ENCODE data around the gene CCDC127.

Gene CCDC127

DNA sequence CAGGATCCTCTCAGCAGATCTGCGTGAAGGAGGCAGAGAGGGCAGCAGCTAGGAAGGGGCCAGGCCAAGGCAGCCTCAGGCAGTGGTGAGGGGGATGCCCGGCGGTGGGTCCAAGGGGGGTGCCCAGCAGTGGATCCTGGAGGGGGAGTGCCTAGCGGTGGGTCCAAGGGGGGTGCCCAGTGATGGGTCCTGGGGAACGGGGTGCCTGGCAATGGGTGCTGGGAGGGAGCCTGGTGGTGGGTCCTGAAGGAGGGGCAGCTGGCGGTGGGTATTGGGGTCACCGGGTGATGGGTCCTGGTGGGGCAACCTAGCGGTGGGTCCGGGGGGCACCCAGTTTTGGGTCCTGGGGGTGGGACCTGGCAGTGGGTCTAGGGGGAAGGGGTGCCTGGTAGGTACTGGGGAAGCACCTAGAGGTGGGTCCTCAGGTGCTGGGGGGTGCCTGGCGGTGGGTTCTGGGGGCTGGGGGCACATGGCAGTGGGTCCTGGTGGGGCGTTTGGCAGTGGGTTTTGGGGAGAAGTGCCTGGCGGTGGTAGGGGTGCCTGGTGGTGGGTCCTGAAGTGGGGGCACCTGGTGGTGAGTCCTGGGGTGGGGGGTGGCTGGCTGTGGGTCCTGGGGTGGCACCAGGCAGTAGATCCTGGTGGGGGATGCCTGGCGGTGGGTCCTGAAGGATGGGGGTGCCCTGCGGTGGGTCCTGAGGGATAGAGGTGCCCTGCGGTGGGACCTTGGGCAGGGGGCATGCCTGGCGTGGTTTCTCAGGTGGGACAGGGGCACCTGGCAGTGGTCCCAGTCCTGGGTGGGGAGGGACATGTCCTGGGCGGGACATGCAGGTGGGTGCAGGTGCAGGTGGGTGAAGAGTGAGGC, 24.8 kb downstream of the CCDC127 start:
- Mint-ChIP-seq H3K4me3 (no peak overlapping the region), H3K36me3 (ENCODE audit: low read depth) (no peaks in the 10 kb centered on the region), H3K9me3 (no peaks in the 10 kb centered on the region), H3K27ac (no peak overlapping the region), H3K4me1 (ENCODE audit: low read depth) (peaks cover 7% of the 10 kb centered on the region), H3K27me3 (peaks cover 42% of the 10 kb centered on the region)
- intact Hi-C loops (cut with micrococcal nuclease), result no loop called here

DNA sequence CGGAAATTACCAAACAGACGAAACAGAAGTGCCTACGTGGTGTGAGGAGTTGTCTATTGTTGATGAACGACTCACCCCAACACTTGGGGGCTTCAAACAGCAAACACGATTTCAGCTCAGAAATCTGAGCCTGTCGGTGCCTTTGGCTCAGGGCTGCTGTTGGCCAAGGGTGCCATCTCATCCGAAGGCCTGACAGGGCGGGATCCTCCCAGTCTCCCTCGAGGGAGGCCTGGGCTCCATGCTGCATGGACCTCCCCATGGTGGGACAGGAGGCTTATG, 25.3 kb downstream of the CCDC127 start:
- Mint-ChIP-seq H3K27me3 (peaks cover 44% of the 10 kb centered on the region), H3K4me3 (no peak overlapping the region), H3K36me3 (ENCODE audit: low read depth) (no peaks in the 10 kb centered on the region), H3K9me3 (no peaks in the 10 kb centered on the region), H3K4me1 (ENCODE audit: low read depth) (peaks cover 7% of the 10 kb centered on the region), H3K27ac (no peak overlapping the region)
- intact Hi-C loops (cut with micrococcal nuclease), result no loop called here

DNA sequence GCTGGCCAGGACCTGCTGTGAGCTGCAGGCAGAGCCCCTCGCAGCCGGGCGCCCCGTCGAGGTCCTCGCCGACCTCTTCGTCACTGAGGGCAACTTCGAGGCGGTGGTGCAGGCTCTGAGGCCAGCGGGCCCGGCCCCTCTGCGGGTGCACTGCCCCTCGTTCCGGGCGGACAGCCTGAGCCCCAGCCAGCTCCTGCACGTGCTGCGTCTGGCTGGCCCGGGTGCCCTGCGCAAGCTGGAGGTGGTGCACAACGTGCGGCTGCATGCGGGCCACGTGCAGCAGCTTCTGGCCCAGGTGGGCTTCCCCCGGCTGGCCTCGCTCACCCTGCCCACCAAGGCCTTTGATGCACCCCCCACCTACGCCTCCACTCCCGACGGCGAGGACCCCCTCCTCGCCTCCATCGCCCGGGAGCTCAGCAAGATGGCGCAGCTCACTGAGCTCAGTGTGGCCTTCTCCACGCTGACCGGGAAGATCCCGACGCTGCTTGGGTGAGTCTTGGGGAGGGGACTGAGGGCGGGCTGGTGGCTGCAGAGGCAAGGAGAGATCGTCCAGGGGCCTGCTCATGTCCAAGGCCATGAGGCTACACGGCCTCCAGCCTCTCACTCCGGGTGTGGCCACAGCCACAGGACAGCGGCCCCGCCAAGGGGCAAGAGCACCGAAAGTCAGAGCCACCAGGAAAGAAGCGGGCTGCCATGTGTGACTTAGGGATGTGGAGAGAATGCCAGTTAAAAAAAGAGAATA, 25.8 kb downstream of the CCDC127 start:
- peaks cover 45% of the 10 kb centered on the region for H3K27me3 Mint-ChIP-seq
- peaks cover 7% of the 10 kb centered on the region for H3K4me1 Mint-ChIP-seq (ENCODE audit: low read depth)
- no peak overlapping the region for H3K4me3 Mint-ChIP-seq
- no peaks in the 10 kb centered on the region for H3K36me3 Mint-ChIP-seq (ENCODE audit: low read depth)
- no peaks in the 10 kb centered on the region for H3K9me3 Mint-ChIP-seq
- no peak overlapping the region for H3K27ac Mint-ChIP-seq
- intact Hi-C loops (cut with micrococcal nuclease), result no loop called here

DNA sequence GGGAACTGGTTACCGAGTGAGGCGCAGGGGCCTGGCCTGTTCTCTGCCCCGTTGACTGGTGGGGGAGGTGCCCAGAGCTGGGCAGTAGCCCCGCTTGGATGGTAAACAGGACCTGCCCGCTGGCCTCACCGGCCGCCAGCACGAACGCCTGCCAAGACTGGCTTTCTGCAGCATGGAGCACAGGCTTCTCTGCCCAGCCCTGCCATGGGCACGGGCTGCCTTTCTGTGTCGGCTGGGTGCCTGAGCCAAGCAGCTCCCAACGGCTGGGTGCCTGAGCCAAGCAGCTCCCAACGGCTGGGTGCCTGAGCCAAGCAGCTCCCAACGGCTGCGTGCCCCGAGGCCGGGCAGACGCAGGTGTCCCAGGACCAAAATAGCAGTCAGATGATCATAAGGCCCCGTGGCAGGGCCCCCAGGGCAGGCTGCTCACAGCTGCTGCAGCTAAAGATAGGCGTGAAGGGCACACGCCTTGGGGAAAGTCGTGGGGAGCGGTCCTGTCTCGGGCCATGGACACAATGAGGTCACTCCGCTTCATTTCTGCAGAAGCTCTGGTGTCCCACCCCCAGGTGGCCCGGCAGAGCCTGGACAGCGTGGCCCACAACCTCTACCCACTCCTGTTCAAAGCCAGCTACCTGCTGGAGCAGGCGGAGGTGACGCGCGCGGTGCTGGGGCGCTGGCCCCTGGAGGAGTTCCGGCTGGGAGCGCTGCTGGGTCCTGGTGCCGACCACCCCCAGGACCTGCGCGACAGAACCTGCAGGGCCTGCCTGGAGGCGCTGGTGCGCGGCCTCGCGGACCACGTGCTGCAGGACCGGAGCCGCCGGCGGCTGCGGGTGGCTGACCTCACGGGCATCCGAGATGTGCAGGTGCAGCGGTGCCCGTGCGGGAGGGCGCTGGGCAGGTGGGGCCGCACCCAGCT, 26.7 kb downstream of the CCDC127 start, which contains the start of gene LRRC14B:
Gene LRRC14B (plus strand): TSS at position 460 of the 913 bp plus-strand sequence. CDS start 44 bp downstream, at position 504.
- intact Hi-C loops (cut with micrococcal nuclease), result no loop called here
- no peak within 1 kb of the TSS for H3K27ac Mint-ChIP-seq
- no peak within 1 kb of the TSS for H3K4me3 Mint-ChIP-seq
- no peaks in the 10 kb centered on the region for H3K36me3 Mint-ChIP-seq (ENCODE audit: low read depth)
- H3K9me3 Mint-ChIP-seq, result no peaks in the 10 kb centered on the region
- H3K27me3 Mint-ChIP-seq, result peaks cover 45% of the 10 kb centered on the region
- H3K4me1 Mint-ChIP-seq (ENCODE audit: low read depth), result peaks cover 7% of the 10 kb centered on the region

DNA sequence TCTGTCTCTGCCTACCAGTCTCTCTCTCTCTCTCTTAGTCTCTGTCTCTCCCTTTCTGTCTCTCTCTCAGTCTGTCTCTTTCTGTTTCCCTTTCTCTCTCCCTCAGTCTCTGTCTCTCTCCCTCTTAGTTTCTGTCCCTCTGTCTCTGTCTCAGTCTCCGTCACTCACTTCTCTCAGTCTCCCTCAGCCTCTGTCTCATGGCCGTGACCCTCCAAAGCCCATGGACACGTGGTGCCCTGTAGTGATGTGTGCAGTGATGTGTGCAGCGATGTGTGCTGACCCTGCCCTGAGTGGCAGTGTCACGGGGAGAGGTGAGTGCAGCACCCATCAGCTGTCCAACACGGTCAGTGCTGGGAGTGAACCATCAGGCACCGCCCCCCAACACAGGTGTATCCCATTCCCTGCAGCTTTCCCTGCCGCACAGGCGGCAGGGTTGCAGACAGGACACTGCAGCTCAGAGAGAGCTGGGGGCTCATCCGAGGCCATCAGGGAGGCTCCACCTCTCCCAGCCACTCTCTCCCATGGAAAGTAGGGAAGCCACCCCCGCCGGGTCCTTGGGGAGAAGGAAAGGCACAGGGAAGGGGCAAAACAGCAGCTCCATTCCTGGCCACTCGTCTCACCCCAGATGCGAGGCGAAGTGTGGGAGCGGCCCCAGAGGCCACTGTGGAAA, 27.5 kb downstream of the CCDC127 start:
- no peak overlapping the region for H3K4me3 Mint-ChIP-seq
- peaks cover 44% of the 10 kb centered on the region for H3K27me3 Mint-ChIP-seq
- H3K9me3 Mint-ChIP-seq, result no peaks in the 10 kb centered on the region
- intact Hi-C loops (cut with micrococcal nuclease), result no loop called here
- no peaks in the 10 kb centered on the region for H3K36me3 Mint-ChIP-seq (ENCODE audit: low read depth)
- no peak overlapping the region for H3K27ac Mint-ChIP-seq
- H3K4me1 Mint-ChIP-seq (ENCODE audit: low read depth), result peaks cover 7% of the 10 kb centered on the region

DNA sequence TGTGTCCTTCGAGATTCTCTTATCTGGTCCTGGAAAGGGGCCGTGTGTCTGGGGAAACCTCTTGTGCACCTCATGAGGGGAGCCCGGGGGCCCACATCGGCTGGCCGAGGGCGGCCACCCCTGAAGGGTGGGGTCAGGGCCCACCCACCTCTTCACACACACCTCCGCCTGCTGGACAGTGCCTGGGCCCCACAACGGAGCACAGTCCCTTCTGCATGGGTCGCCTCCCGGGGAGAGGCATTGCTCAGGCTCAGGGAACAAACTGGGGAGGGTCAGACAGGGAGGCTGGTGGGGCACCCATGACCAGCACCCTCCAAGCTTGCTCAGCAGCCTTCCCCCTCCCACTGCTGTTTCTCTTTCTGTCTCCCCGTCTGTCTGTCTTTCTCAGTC, 28.0 kb downstream of the CCDC127 start:
- H3K4me1 Mint-ChIP-seq (ENCODE audit: low read depth), result peaks cover 7% of the 10 kb centered on the region
- peaks cover 44% of the 10 kb centered on the region for H3K27me3 Mint-ChIP-seq
- H3K36me3 Mint-ChIP-seq (ENCODE audit: low read depth), result no peaks in the 10 kb centered on the region
- H3K4me3 Mint-ChIP-seq, result no peak overlapping the region
- no peaks in the 10 kb centered on the region for H3K9me3 Mint-ChIP-seq
- no peak overlapping the region for H3K27ac Mint-ChIP-seq
- intact Hi-C loops (cut with micrococcal nuclease), result no loop called here

DNA sequence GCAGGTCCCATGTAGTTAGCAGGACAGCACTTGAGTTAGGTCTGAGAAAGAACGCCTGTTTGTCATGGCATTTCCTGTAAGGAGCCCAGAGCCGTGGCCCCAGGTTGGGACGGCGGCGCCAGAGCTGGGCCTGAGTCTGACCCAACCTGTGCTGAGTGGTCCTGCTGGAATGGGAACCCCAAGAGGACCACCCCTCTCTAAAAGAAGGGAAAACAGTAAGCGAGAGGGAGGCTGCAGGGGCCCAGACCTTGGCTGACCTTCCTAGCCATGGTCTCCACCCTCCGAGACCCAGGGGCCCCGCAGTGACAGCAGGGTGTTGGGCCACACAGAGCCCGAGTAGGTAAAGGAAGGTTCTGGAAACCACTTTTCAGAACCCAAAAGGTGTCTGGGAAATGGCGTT, 28.5 kb downstream of the CCDC127 start:
- Mint-ChIP-seq H3K9me3 (no peaks in the 10 kb centered on the region), H3K27ac (no peak overlapping the region)
- intact Hi-C loops (cut with micrococcal nuclease), result no loop called here

DNA sequence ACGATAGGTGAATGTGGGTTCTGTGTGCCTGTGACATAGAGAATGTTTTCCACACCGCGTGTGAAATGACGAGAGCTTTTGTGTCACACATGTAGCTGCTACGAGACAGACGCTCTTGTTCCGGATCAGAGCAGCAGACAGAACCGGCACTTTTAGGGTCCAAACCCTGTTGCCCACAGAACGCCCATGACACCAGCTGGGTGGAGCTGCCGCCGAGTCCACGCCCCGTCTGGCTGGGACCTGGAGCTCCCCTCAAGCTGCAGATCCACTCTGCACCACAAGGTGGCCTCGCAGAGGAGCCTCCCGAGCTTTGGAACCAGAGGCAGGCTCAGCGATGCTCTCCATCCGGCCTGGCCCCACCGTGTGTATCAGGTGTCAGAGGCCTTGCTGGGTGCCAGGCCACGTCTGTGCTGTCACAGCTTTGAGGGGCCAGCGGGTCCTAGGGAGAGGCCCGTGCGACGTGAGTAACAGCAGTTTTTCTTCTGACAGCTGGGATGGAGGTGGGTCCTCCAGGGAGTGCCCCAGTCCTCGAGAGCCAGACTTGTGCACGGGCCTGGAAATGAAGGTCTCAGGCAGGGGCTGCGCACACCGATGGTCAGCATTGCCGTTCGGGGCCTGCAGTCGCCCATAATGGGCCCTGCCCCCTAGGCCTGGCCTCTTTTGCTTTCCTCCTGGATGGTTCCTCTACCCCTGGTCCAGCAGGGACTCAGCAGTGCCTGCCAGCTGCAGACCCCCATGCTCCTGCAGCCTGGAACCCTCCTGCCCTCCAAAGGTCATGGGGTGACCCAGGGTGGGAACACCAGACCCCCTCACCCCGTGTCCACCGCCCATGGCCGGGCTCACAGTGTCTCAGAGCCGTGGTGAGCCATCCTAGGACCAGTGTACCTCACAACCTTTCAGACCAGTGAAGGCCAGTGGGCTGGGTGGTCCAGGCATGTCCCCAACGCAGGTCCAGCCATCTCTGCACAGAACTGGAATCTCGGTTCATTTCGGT, 29.2 kb downstream of the CCDC127 start:
- H3K27me3 Mint-ChIP-seq, result peaks cover 44% of the 10 kb centered on the region
- H3K27ac Mint-ChIP-seq, result no peak overlapping the region
- H3K4me3 Mint-ChIP-seq, result no peak overlapping the region
- intact Hi-C loops (cut with micrococcal nuclease), result no loop called here
- no peaks in the 10 kb centered on the region for H3K9me3 Mint-ChIP-seq
- H3K36me3 Mint-ChIP-seq (ENCODE audit: low read depth), result no peaks in the 10 kb centered on the region
- peaks cover 7% of the 10 kb centered on the region for H3K4me1 Mint-ChIP-seq (ENCODE audit: low read depth)

More for the DNA sequence above, 28.5 kb downstream of the CCDC127 start:
- Mint-ChIP-seq H3K4me3 (no peak overlapping the region), H3K36me3 (ENCODE audit: low read depth) (no peaks in the 10 kb centered on the region), H3K4me1 (ENCODE audit: low read depth) (peaks cover 7% of the 10 kb centered on the region), H3K27me3 (peaks cover 44% of the 10 kb centered on the region)

DNA sequence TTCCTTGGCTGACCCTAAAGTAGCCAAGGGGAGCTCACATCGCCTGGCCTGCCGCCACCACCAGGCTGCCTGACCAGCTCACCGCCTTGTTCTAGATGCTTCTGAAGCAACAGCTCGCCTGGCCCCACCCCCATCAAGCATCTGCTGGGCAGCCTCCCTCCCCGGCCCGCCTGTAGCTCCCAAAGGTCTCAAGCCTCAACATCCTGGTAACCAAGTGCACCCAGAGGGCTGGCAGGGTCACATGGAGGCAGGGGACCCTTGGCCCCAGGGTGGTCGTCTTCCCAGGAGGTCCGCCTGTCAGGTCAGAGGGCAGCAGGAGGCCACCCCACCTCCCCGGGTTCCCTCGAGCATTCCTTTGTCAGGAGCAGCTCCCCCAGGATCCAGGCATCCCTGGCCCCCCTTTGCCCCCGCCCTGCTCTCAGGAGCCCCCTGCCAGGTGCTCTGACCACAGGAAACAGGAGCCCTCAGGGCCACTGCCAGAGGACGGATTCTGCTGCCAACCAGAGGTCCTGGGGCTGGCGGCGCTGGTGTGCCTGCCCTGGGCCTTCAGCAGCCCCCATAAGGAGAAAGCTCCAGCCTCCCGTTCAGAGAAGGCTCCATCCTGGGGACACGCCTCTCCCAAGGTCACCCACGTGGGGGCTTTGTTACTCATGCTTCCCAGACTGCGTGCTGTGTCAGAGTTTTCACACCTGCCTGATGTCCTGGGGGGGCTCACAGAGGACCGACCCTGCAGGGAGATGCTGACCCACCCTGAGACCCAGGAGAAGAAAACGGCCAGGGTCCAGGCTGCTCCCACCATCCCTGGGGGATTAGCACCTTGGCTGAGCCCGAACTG, 30.1 kb downstream of the CCDC127 start:
- H3K4me3 Mint-ChIP-seq, result no peak overlapping the region
- intact Hi-C loops (cut with micrococcal nuclease), result no loop called here
- H3K4me1 Mint-ChIP-seq (ENCODE audit: low read depth), result peaks cover 7% of the 10 kb centered on the region
- H3K9me3 Mint-ChIP-seq, result no peaks in the 10 kb centered on the region
- H3K27ac Mint-ChIP-seq, result no peak overlapping the region
- H3K27me3 Mint-ChIP-seq, result peaks cover 43% of the 10 kb centered on the region
- H3K36me3 Mint-ChIP-seq (ENCODE audit: low read depth), result no peaks in the 10 kb centered on the region

DNA sequence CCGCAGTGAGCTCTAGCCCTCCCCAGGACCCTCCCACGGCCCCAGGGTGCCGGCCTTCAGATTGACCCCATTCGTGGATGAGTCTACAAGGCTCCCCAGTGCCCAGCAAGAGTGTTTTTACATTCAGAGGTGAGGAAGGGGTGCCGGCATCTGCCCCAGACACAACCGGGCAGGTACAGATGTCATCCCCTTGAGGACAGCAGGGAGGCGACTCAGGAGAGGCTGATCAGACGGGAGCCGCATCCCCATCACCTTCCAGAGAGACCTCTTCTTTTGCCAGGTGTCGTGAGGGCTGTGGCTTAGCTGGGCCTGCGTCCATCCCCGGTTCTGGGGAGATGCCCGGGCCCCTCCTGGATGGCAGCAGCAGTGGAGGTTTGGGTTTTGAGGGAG, 30.9 kb downstream of the CCDC127 start:
- Mint-ChIP-seq H3K36me3 (ENCODE audit: low read depth) (no peaks in the 10 kb centered on the region), H3K4me1 (ENCODE audit: low read depth) (peaks cover 7% of the 10 kb centered on the region), H3K27ac (no peak overlapping the region), H3K27me3 (peaks cover 35% of the 10 kb centered on the region), H3K4me3 (no peak overlapping the region), H3K9me3 (no peaks in the 10 kb centered on the region)
- intact Hi-C loops (cut with micrococcal nuclease), result no loop called here

DNA sequence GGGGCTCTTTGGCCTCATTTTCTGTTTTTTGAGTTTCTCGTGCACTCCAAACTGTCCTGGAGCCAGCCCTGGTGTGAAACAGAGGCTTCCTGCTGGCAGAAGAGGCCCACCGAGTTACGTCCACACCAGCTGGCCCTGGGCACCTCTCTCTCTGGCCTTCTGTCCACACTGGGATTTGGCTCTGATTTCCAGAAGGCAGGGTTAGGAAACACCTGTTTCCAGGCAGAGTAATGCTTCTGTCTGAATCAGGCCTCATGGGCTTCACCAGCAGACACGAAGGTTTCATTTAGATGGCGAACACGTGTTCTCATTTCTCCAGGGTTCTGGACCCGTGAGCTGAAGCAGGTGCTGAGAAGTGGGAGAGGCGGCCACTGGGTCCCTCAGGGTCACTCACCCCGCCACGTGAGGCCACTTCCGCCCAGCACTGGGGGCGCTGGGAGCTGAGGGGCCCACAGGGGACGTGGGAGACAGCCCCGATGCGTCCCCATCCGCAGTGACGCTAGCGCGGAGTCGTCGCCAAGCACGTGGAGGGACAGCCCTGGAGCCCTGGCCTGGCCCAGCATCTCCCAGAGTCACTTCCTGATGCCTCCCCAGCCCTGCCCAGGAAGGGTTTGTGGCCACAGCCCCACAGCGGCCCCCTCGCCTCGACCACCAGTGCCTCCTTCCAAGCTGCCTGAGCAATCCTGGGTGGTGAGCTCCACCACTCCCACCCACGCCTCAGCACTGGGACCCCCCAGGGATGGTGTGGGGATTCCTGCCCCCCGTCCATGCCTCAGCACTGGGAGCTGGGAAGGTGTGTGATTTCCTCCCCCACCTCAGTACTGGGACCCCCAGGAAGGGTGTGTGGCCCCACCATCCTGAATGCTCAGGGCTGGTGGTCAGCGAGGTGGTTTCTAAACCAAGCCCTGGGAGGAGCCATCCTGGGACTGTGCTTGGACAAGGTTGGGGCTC, 31.6 kb downstream of the CCDC127 start:
- Mint-ChIP-seq H3K27me3 (peaks cover 30% of the 10 kb centered on the region), H3K4me3 (no peak overlapping the region), H3K27ac (no peak overlapping the region), H3K9me3 (no peaks in the 10 kb centered on the region), H3K36me3 (ENCODE audit: low read depth) (no peaks in the 10 kb centered on the region), H3K4me1 (ENCODE audit: low read depth) (peaks cover 7% of the 10 kb centered on the region)
- intact Hi-C loops (cut with micrococcal nuclease), result no loop called here

Measured in dendritic cell treated with granulocyte-macrophage colony-stimulating factor and Interleukin-4, amounts not matched to agents 40 ng/mL and 50 ng/mL, for 4 days (primary cell).